Keratinocyte (primary cell): ENCODE results near the gene MVB12B. TPM values are rescaled to one million over a fixed set of nuclear protein-coding genes. Genes with fewer than 3 reads are reported as not detected.

Experiments used
- DNase-seq: peaks from one replicate; pipeline ENCODE4 v3.0.0-alpha.2; 2011; ENCODE audit warnings: low read depth, missing footprints, low spot score
- FAIRE-seq: peaks from 2 replicates; lab custom pipeline; 2011; peaks lifted over from hg19 to GRCh38; lab: Jason Lieb, UNC
- H2AFZ ChIP-seq: 2 replicates; pipeline ENCODE4 v1.6.0; 2012; ENCODE audit warnings: low read length, control low read depth, inconsistent platforms; ENCODE audit not compliant: control insufficient read depth
- H3K27ac ChIP-seq: 2 replicates; pipeline ENCODE4 v1.5.1; 2011; ENCODE audit warnings: low read length; ENCODE audit not compliant: control insufficient read depth, insufficient read depth
- H3K27me3 ChIP-seq: 3 replicates; pipeline ENCODE4 v1.6.0; 2011; ENCODE audit warnings: low read length; ENCODE audit not compliant: control insufficient read depth, insufficient read depth; ENCODE audit errors: extremely low read depth
- H3K36me3 ChIP-seq, 2 experiments: 2 replicates in 1 of 2; 3 replicates in 1 of 2; pipeline ENCODE4 v1.5.1; 2011; ENCODE audit warnings: low read length in 2 of 2, mild to moderate bottlenecking in 1 of 2; ENCODE audit not compliant: control insufficient read depth in 2 of 2, insufficient read depth in 2 of 2; ENCODE audit errors: extremely low read depth in 1 of 2
- H3K4me1 ChIP-seq: 3 replicates; pipeline ENCODE4 v1.5.1; 2011; ENCODE audit warnings: low read length; ENCODE audit not compliant: control insufficient read depth, insufficient read depth; ENCODE audit errors: extremely low read depth
- H3K4me2 ChIP-seq: 3 replicates; pipeline ENCODE4 v1.6.0; 2011; ENCODE audit warnings: low read depth, low read length; ENCODE audit not compliant: control insufficient read depth, insufficient read depth; ENCODE audit errors: extremely low read depth
- H3K4me3 ChIP-seq, 3 experiments: fragments of 200-600 bp in 1 of 3; sonication (generic) in 1 of 3; 2 replicates in 2 of 3; 3 replicates in 1 of 3; pipeline ENCODE4 v1.5.1; 2011 to 2016; ENCODE audit warnings: low read length in 3 of 3, mild to moderate bottlenecking in 3 of 3, control low read depth in 2 of 3, inconsistent platforms in 1 of 3, low read depth in 1 of 3, mixed read lengths in 1 of 3, mixed run types in 1 of 3, moderate library complexity in 1 of 3; ENCODE audit not compliant: control insufficient read depth in 2 of 3, insufficient read depth in 2 of 3; ENCODE audit errors: extremely low read depth in 1 of 3
- H3K79me2 ChIP-seq: 2 replicates; pipeline ENCODE4 v1.6.0; 2012; ENCODE audit warnings: low read length; ENCODE audit not compliant: control insufficient read depth, insufficient read depth
- H3K9ac ChIP-seq: 3 replicates; pipeline ENCODE4 v1.6.0; 2011; ENCODE audit warnings: low read length; ENCODE audit not compliant: control insufficient read depth, insufficient read depth; ENCODE audit errors: extremely low read depth
- H3K9me1 ChIP-seq: 3 replicates; pipeline ENCODE4 v1.6.0; 2011; ENCODE audit warnings: low read length; ENCODE audit not compliant: control insufficient read depth, insufficient read depth; ENCODE audit errors: extremely low read depth
- H3K9me3 ChIP-seq: 2 replicates; pipeline ENCODE4 v1.5.1; 2012; ENCODE audit warnings: low read depth, low read length; ENCODE audit not compliant: control insufficient read depth
- H4K20me1 ChIP-seq: 3 replicates; pipeline ENCODE4 v1.6.0; 2011; ENCODE audit warnings: low read length; ENCODE audit not compliant: control insufficient read depth, insufficient read depth; ENCODE audit errors: extremely low read depth
- CTCF ChIP-seq, 3 experiments: IDR thresholded peaks in 1 of 3; conservative IDR thresholded peaks in 1 of 3; optimal IDR thresholded peaks in 1 of 3; 2 replicates in 2 of 3; 3 replicates in 1 of 3; pipeline versions ENCODE3 to v1.5.1; 2011; ENCODE audit warnings: low read length in 3 of 3, mild to moderate bottlenecking in 3 of 3, moderate library complexity in 2 of 3, control low read depth in 1 of 3, inconsistent platforms in 1 of 3; ENCODE audit not compliant: insufficient read depth in 2 of 3; ENCODE audit errors: extremely low read depth in 1 of 3
- EZH2 ChIP-seq: IDR thresholded peaks from one replicate; pipeline ENCODE4 v1.6.1; 2012; ENCODE audit warnings: inconsistent platforms, mild to moderate bottlenecking, low read length, moderate library complexity
- dilution Hi-C: fragments of 300-500 bp; cut with MboI; formaldehyde crosslinking; loops from one replicate; pipeline ENCODE4 v1.7.0; 2020; ENCODE audit warnings: low sequenced_read_pairs; ENCODE audit not compliant: extremely low pct_ligation_motif_present
- polyA plus RNA-seq, 5 experiments: library from polyadenylated mRNA; depleted of rRNA in 3 of 5; stranded (reverse) in 3 of 5; stranded (forward) in 1 of 5; unstranded in 1 of 5; fragments of >200 nt; gene quantifications; 1 replicate in 1 of 5; 2 replicates in 3 of 5; 3 replicates in 1 of 5; pipeline versions ENCODE4 v1.2.1 to v1.2.3, GENCODE V29; 2011 to 2012; ENCODE audit warnings: missing spikeins in 2 of 5, low read depth in 1 of 5, low replicate concordance in 1 of 5

Gene MVB12B
- polyA plus RNA-seq, 1 donor (not counting 4 experiments of a cell fraction or from before 2014, with no cell fraction given): 1.2 TPM

DNA sequence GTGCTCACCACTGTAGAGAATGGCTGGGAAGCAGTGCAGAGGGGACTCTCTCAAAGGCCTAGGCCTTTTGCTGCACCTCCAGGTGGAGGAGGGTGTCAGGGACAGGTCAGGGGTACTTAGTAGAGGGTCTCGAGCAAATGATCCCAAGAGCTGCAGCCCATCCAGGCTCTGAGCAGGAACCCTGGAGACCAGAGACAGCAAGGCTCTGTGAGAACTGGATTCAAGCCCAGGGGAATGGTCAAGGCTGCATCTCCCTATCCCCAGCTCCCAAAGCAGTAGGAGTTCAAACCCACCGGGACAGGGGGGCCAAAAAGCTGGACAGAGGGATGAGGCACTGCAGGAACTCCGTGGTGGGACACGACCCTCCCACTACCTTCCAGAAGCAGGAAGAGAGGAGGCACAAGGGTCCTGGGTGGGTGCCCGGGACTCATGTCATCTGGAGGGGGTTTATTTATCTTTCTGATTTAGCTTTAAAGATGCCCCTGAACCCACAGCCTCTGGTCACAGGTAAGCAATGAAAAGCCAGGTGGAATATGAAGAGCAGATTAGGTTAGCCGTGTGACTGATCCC lies 124.8 kb downstream of the MVB12B start:
- dilution Hi-C loops: no loop called here

DNA sequence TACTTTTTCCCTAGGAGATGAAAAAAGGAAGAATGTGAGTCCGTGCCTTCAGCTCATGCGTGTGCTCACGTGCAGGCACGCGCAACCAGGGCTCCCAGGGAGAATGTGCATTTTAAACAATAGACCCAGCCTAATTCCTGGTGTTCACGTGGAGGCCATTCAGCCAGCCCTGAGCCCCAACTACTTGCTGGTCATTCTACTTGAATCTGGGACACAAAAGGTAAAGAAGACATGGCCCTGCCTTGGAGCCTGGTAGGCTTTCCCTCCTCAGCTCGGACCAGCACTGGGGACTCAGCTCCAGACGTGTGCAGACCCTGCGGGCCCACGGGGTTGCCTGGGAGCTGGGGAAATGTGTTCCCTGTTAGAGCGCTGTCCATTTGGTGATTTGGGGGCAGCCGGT lies 125.5 kb downstream of the MVB12B start:
- TF ChIP-seq EZH2: no peak
- no peak for TF ChIP-seq CTCF (optimal IDR thresholded peaks at IDR 0.05 in 1 of 3, IDR thresholded peaks at IDR 0.05 in 1 of 3, conservative IDR thresholded peaks at IDR 0.05 in 1 of 3; ENCODE audit: extremely low read depth in 1 of 3, insufficient read depth in 2 of 3, low read length in 3 of 3)
- Histone ChIP-seq H3K27ac (no peak overlapping the region), H3K9me3 (no peaks in the 10 kb centered on the region), H3K9me1 (no peaks in the 10 kb centered on the region), H3K9ac (no peak overlapping the region), H2AFZ (no peak overlapping the region), H3K79me2 (no peaks in the 10 kb centered on the region), H3K27me3 (no peaks in the 10 kb centered on the region), H4K20me1 (no peaks in the 10 kb centered on the region), H3K4me2 (no peak overlapping the region), H3K36me3 (no peaks in the 10 kb centered on the region), H3K4me1 (no peaks in the 10 kb centered on the region), H3K4me3 (no peak overlapping the region)
- FAIRE-seq: no peak
- DNase-seq: no peak
- dilution Hi-C loops: no loop called here

More for the DNA sequence above, 124.8 kb downstream of the MVB12B start:
- Histone ChIP-seq H3K36me3 (no peaks in the 10 kb centered on the region), H2AFZ (no peak overlapping the region), H3K9me3 (no peaks in the 10 kb centered on the region), H3K4me3 (no peak overlapping the region), H3K27ac (no peak overlapping the region), H3K27me3 (no peaks in the 10 kb centered on the region), H3K4me2 (no peak overlapping the region), H3K9me1 (no peaks in the 10 kb centered on the region), H3K79me2 (no peaks in the 10 kb centered on the region), H4K20me1 (no peaks in the 10 kb centered on the region), H3K9ac (no peak overlapping the region), H3K4me1 (no peaks in the 10 kb centered on the region)
- DNase-seq (no peak), FAIRE-seq (no peak)
- TF ChIP-seq CTCF (optimal IDR thresholded peaks at IDR 0.05 in 1 of 3, IDR thresholded peaks at IDR 0.05 in 1 of 3, conservative IDR thresholded peaks at IDR 0.05 in 1 of 3; ENCODE audit: extremely low read depth in 1 of 3, insufficient read depth in 2 of 3, low read length in 3 of 3) (no peak), EZH2 (no peak)
